ENCODE measurements around the gene SCGB1C1.
A peak's percentile ranks its signal among the peaks of the same experiment; 100 is the strongest.
"Not testable (repeated sequence)": the region's sequence is repeated elsewhere in the genome, so short reads cannot be mapped to it uniquely, and the experiment has no call there.

SCGB1C1 gene

DNA sequence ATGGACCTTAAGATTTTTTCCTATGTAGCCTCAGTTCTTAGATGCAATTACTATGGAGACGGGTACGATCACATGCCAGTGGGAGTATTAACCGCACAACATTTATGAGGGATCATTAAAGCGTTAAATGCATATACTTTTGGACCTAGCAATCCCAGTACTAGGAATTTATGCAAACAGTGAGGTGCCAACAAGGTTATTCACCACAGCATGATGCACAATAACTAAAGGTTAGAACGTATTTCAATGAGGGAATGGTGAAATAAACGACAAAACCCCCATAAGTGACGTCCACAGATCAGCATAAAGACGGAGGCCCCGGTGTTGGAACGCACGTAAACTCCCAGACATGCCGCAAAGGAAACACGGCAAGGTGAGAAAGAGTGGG is 42.7 kb downstream of the SCGB1C1 start:
- no peak overlapping the region for H3K27ac ChIP-seq (ENCODE audit: low read depth, low read length)
- no peaks in the 10 kb centered on the region for H3K27me3 ChIP-seq (ENCODE audit: low read length)
- peaks cover 4% of the 10 kb centered on the region; the same call in 1 of the 2 replicates for H4K20me1 ChIP-seq (ENCODE audit: low read depth, low read length)
- peak overlapping the region; percentile 95 for H3K9ac ChIP-seq (ENCODE audit: low read length)
- peak overlapping the region; percentile 84 for H2AFZ ChIP-seq (ENCODE audit: low read depth, low read length, severe bottlenecking)
- no peaks in the 10 kb centered on the region for H3K9me3 ChIP-seq (ENCODE audit: insufficient read depth, low read length)
- H3K4me3 ChIP-seq (ENCODE audit: insufficient read depth, low read length, poor library complexity, severe bottlenecking): peak overlapping the region; percentile 66
- TF ChIP-seq, protein P1, sequence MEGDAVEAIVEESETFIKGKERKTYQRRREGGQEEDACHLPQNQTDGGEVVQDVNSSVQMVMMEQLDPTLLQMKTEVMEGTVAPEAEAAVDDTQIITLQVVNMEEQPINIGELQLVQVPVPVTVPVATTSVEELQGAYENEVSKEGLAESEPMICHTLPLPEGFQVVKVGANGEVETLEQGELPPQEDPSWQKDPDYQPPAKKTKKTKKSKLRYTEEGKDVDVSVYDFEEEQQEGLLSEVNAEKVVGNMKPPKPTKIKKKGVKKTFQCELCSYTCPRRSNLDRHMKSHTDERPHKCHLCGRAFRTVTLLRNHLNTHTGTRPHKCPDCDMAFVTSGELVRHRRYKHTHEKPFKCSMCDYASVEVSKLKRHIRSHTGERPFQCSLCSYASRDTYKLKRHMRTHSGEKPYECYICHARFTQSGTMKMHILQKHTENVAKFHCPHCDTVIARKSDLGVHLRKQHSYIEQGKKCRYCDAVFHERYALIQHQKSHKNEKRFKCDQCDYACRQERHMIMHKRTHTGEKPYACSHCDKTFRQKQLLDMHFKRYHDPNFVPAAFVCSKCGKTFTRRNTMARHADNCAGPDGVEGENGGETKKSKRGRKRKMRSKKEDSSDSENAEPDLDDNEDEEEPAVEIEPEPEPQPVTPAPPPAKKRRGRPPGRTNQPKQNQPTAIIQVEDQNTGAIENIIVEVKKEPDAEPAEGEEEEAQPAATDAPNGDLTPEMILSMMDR (IDR thresholded peaks at IDR 0.05; ENCODE audit: insufficient read depth, low read length, poor library complexity, severe bottlenecking): no peak
- TF ChIP-seq EZH2phosphoT487 (conservative IDR thresholded peaks at IDR 0.05; ENCODE audit: low read length): no peak
- peak overlapping the region; percentile 58 for H3K4me2 ChIP-seq (ENCODE audit: low read depth, low read length, poor library complexity, severe bottlenecking)
- peaks cover 8% of the 10 kb centered on the region for H3F3A ChIP-seq (ENCODE audit: insufficient read depth)
- peaks cover 31% of the 10 kb centered on the region for H3K79me2 ChIP-seq (ENCODE audit: insufficient read depth, low read length)
- no peaks in the 10 kb centered on the region for H3K36me3 ChIP-seq (ENCODE audit: low read length)
- H3K9me2 ChIP-seq (replicated peaks; ENCODE audit: insufficient read depth, low read length): no peaks in the 10 kb centered on the region

DNA sequence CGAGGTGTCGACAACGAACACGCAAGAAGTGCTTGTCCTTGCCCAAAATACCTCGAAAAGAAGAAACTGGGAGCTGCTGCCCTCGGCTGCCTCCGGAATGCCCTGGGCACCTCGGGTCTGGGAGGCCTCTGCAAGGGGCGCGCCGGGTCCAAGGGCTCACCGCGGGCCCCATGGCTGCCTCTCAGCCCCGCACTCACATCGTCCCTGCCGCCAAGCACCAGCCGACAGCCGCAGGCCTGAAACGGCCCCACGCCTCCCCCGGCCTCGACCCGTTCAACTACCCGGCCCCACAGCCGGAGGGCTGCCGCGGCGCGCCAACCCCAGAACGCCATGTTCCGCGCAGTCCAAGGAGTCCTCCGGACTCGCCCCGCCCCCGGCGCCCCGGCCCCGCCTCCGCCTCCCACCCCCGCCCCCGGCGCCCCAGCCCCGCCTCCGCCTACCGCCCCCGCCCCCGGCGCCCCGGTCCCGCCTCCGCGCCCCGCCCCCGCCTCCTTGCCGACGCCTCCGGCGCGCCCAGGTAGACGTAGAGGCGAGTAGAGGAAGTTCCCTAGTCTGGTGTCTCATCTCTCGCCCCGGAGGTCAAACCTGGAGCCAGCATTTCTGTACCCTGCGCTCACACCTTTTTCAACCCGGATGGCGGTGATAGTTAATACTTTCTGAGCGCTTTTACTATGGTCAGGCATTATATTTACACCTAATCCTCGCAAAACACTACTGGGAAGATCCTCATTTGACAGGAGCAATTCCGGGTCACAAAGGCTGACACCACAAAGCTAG is 43.3 kb downstream of the SCGB1C1 start, which contains the start of gene SIRT3:
TSS of gene SIRT3 (minus strand) at position 346 of the 777 bp plus-strand sequence. CDS start at position 332, 14 bp downstream.
- peaks cover 4% of the 10 kb centered on the region; the same call in 1 of the 2 replicates for H4K20me1 ChIP-seq (ENCODE audit: low read depth, low read length)
- H3K27me3 ChIP-seq (ENCODE audit: low read length): no peaks in the 10 kb centered on the region
- peak within 1 kb of the TSS; percentile 85 for H3K27ac ChIP-seq (ENCODE audit: low read depth, low read length)
- peak within 1 kb of the TSS; percentile 94 for H3K4me3 ChIP-seq (ENCODE audit: insufficient read depth, low read length, poor library complexity, severe bottlenecking)
- H3K79me2 ChIP-seq (ENCODE audit: insufficient read depth, low read length): peaks cover 31% of the 10 kb centered on the region
- no peaks in the 10 kb centered on the region for H3K36me3 ChIP-seq (ENCODE audit: low read length)
- peak within 1 kb of the TSS; percentile 78 for H3K4me2 ChIP-seq (ENCODE audit: low read depth, low read length, poor library complexity, severe bottlenecking)
- peak within 1 kb of the TSS; percentile 95 for H3K9ac ChIP-seq (ENCODE audit: low read length)
- no peaks in the 10 kb centered on the region for H3K9me3 ChIP-seq (ENCODE audit: insufficient read depth, low read length)
- H3K9me2 ChIP-seq (replicated peaks; ENCODE audit: insufficient read depth, low read length): no peaks in the 10 kb centered on the region
- peak within 1 kb of the TSS; percentile 84 for H2AFZ ChIP-seq (ENCODE audit: low read depth, low read length, severe bottlenecking)
- H3F3A ChIP-seq (ENCODE audit: insufficient read depth): peaks cover 8% of the 10 kb centered on the region
- no peak for TF ChIP-seq EZH2phosphoT487 (conservative IDR thresholded peaks at IDR 0.05; ENCODE audit: low read length)
- TF ChIP-seq, protein P1 (IDR thresholded peaks at IDR 0.05; ENCODE audit: insufficient read depth, low read length, poor library complexity, severe bottlenecking): no peak

DNA sequence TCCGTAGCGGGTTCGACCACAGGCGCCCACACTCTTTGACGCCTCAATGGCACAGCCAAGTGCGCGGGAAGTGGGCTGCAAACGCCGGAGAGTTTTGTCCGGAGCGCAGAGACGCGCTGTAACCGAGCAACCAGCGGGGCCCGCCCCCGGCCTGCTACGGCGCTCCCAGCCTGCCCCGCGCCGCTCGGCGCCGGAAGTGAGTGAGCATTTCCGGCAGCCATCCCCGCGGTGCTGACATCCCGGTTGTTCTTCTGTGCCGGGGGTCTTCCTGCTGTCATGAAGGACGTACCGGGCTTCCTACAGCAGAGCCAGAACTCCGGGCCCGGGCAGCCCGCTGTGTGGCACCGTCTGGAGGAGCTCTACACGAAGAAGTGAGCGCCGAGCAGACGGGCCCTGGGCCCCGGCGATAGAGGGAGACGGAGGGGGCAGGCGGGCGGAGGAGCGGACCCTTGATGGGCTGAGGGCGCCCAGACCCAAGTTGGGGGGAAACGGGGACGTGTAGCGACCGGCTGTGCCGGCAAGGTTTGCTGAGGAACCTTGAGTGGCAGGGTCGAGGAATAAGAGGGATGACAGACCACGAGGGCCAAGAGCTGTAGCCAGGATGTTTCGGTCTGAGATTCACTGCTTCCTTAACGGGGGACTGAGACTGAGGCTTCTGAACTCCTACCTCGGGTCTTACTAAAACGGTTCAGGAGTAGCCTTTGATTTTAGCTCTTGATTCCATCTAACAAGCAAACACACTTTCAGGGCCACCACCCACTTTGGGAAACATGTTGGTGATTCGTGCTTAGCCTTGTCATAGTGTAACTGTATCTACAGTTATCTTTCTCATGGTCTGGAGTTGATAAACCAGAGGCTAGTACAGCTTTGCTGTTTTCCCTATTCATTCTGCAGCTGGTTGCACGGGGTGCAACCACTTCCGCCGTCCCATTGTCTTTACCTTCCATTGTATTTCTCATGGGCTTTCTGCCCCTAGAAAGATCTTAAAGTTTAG is 44.2 kb downstream of the SCGB1C1 start, which contains the start of gene PSMD13:
TSS of gene PSMD13 (plus strand) at position 203 of the 994 bp plus-strand sequence. CDS start at position 277, 74 bp downstream.
- Histone ChIP-seq H3K36me3 (ENCODE audit: low read length) (peaks cover 5% of the 10 kb centered on the region; the same call in 1 of the 2 replicates), H3K27ac (ENCODE audit: low read depth, low read length) (peak within 1 kb of the TSS; percentile 85), H3K4me3 (ENCODE audit: insufficient read depth, low read length, poor library complexity, severe bottlenecking) (peak within 1 kb of the TSS; percentile 94), H3K27me3 (ENCODE audit: low read length) (no peaks in the 10 kb centered on the region), H2AFZ (ENCODE audit: low read depth, low read length, severe bottlenecking) (peak within 1 kb of the TSS; percentile 84), H3F3A (ENCODE audit: insufficient read depth) (peaks cover 10% of the 10 kb centered on the region), H3K9me2 (replicated peaks; ENCODE audit: insufficient read depth, low read length) (no peaks in the 10 kb centered on the region), H4K20me1 (ENCODE audit: low read depth, low read length) (peaks cover 4% of the 10 kb centered on the region; the same call in 1 of the 2 replicates), H3K9me3 (ENCODE audit: insufficient read depth, low read length) (no peaks in the 10 kb centered on the region), H3K9ac (ENCODE audit: low read length) (peak within 1 kb of the TSS; percentile 95), H3K4me2 (ENCODE audit: low read depth, low read length, poor library complexity, severe bottlenecking) (peak within 1 kb of the TSS; percentile 78), H3K79me2 (ENCODE audit: insufficient read depth, low read length) (peaks cover 39% of the 10 kb centered on the region)
- no peak for TF ChIP-seq EZH2phosphoT487 (conservative IDR thresholded peaks at IDR 0.05; ENCODE audit: low read length)
- TF ChIP-seq, protein P1 (IDR thresholded peaks at IDR 0.05; ENCODE audit: insufficient read depth, low read length, poor library complexity, severe bottlenecking): no peak

DNA sequence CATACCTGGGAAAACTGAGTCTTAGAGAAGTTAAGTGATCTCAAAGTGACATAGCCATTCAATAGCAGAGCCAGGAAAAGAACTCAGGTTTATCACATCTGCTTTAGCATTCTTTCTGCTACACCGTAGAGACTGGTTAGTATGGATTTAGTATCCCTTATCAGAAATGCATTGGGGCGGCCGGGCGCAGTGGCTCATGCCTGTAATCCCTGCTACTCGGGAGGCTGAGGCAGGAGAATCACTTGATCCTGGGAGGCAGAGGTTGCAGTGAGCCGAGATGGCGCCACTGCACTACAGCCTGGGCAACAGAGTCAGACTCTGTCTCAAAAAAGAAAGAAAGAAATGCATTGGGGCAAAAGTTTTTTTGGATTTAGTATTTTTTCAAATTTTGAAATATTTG is 45.5 kb downstream of the SCGB1C1 start:
- Histone ChIP-seq H3K9ac (ENCODE audit: low read length) (peak overlapping the region; percentile 95), H3K79me2 (ENCODE audit: insufficient read depth, low read length) (peaks cover 43% of the 10 kb centered on the region), H3K36me3 (ENCODE audit: low read length) (peaks cover 14% of the 10 kb centered on the region; the same call in 1 of the 2 replicates), H3K4me2 (ENCODE audit: low read depth, low read length, poor library complexity, severe bottlenecking) (peak overlapping the region; percentile 78), H3F3A (ENCODE audit: insufficient read depth) (peaks cover 11% of the 10 kb centered on the region)
- not testable (repeated sequence) for H3K9me3 ChIP-seq (ENCODE audit: insufficient read depth, low read length); H3K27ac ChIP-seq (ENCODE audit: low read depth, low read length); H4K20me1 ChIP-seq (ENCODE audit: low read depth, low read length); H2AFZ ChIP-seq (ENCODE audit: low read depth, low read length, severe bottlenecking); H3K27me3 ChIP-seq (ENCODE audit: low read length); H3K9me2 ChIP-seq (replicated peaks; ENCODE audit: insufficient read depth, low read length); H3K4me3 ChIP-seq (ENCODE audit: insufficient read depth, low read length, poor library complexity, severe bottlenecking)
